HFFc6 (cell line): ENCODE results near the gene DNTTIP2. TPM values are rescaled to one million over a fixed set of nuclear protein-coding genes. Genes with fewer than 3 reads are reported as not detected.
"Not testable (repeated sequence)": the region's sequence is repeated elsewhere in the genome, so short reads cannot be mapped to it uniquely, and the experiment has no call there.

Experiments
- DNase-seq: peaks from one replicate; pipeline ENCODE4 v3.0.0-alpha.2; 2018
- H3K27ac Mint-ChIP-seq: 2 replicates; pipeline ENCODE4 v1.8.0; 2020; ENCODE audit warnings: mild to moderate bottlenecking, mixed read lengths
- H3K27me3 Mint-ChIP-seq: 2 replicates; pipeline ENCODE4 v1.8.0; 2021; ENCODE audit warnings: mild to moderate bottlenecking, moderate library complexity, mixed read lengths; ENCODE audit not compliant: insufficient read depth
- H3K36me3 Mint-ChIP-seq: 2 replicates; pipeline ENCODE4 v1.8.0; 2021; ENCODE audit warnings: low read depth, mixed read lengths
- H3K4me1 Mint-ChIP-seq: 2 replicates; pipeline ENCODE4 v1.8.0; 2020; ENCODE audit warnings: low read depth, mixed read lengths
- H3K4me3 Mint-ChIP-seq: 2 replicates; pipeline ENCODE4 v1.8.0; 2020; ENCODE audit warnings: mild to moderate bottlenecking, moderate library complexity, mixed read lengths
- H3K9me3 Mint-ChIP-seq: 2 replicates; pipeline ENCODE4 v1.8.0; 2020; ENCODE audit warnings: mild to moderate bottlenecking, mixed read lengths
- total RNA-seq, 6 experiments: library from RNA; stranded (reverse); fragmentation: NEBNext Ultra II Directional; extraction: Animal tissue kit (Norgen Biotek cat#: 25700); gene quantifications; 2 replicates in 1 of 6; 3 replicates in 5 of 6; pipeline ENCODE4 v1.2.3, GENCODE V29; 2021
- TF ChIP-seq, protein P1 (sequence below): fragments of 200-600 bp; sonication (generic); IDR thresholded peaks from 2 replicates; pipeline ENCODE4 v1.5.0; 2021; ENCODE audit warnings: antibody characterized with exemption, mild to moderate bottlenecking

Gene DNTTIP2
- total RNA-seq, 6 experiments from 2014 or later = 51.8 to 65.7 (median 60.1) TPM

DNA sequence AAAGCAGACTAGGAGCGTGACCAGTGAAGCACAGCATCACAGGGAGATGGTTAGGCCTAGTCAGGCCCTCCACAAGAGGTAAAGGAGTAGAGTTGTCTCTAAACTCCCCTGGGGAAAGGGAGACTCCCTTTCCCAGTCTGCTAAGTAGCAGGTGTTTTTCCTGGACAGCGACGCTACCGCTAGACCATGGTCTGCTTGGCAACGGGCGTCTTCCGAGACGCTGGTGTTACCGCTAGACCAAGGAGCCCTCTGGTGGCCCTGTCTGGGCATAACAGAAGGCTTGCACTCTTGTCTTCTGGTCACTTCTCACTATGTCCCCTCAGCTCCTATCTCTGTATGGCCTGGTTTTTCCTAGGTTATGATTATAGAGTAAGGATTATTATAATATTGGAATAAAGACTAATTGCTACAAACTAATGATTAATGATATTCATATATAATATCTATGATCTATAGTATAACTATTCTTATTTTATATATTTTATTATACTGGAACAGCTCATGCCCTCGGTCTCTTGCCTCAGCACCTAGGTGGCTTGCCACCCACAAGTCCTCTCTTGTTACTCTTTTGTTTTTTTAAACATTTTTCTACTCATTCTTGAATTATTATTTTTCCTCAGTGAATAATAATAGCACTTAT, 28.2 kb downstream of the DNTTIP2 start:
- Mint-ChIP-seq H3K27me3 (peaks cover 16% of the 10 kb centered on the region), H3K4me1 (peaks cover 12% of the 10 kb centered on the region)
- TF ChIP-seq, protein P1, sequence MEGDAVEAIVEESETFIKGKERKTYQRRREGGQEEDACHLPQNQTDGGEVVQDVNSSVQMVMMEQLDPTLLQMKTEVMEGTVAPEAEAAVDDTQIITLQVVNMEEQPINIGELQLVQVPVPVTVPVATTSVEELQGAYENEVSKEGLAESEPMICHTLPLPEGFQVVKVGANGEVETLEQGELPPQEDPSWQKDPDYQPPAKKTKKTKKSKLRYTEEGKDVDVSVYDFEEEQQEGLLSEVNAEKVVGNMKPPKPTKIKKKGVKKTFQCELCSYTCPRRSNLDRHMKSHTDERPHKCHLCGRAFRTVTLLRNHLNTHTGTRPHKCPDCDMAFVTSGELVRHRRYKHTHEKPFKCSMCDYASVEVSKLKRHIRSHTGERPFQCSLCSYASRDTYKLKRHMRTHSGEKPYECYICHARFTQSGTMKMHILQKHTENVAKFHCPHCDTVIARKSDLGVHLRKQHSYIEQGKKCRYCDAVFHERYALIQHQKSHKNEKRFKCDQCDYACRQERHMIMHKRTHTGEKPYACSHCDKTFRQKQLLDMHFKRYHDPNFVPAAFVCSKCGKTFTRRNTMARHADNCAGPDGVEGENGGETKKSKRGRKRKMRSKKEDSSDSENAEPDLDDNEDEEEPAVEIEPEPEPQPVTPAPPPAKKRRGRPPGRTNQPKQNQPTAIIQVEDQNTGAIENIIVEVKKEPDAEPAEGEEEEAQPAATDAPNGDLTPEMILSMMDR = peak; percentile 85

DNA sequence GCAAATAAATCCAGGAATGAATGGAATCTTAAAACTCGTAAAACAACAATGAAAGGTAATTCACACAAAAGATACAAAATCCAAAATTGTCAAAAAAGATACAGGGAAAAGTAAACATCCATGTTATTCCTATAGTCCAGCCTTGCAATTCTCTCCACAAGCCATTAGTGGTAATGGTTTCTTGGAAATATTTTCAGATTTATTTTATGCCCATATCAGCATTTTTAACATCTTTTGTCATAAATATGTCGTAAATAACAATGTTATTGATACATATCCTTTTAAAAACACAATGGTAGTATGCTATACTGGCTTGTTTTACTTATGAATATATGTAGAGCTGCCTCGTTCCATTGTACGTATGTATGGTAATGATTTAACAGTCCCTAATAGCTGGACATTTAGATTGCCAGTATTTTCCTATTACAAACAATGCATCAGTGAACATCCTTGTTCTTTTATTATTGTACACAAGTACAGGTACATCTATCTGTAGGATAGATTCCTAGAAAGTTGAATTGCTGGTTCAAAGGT, 30.6 kb downstream of the DNTTIP2 start:
- H3K27ac Mint-ChIP-seq = peak overlapping the region; percentile 94
- peaks cover 7% of the 10 kb centered on the region for H3K27me3 Mint-ChIP-seq
- TF ChIP-seq, protein P1 = no peak
- peak overlapping the region; percentile 95 for H3K4me3 Mint-ChIP-seq
- no peak for DNase-seq
- no peaks in the 10 kb centered on the region for H3K9me3 Mint-ChIP-seq
- peaks cover 33% of the 10 kb centered on the region for H3K4me1 Mint-ChIP-seq
- no peaks in the 10 kb centered on the region for H3K36me3 Mint-ChIP-seq

More for the DNA sequence above, 28.2 kb downstream of the DNTTIP2 start:
- H3K36me3 Mint-ChIP-seq, H3K9me3 Mint-ChIP-seq, H3K4me3 Mint-ChIP-seq, H3K27ac Mint-ChIP-seq: not testable (repeated sequence)
- DNase-seq = peak; percentile 52

DNA sequence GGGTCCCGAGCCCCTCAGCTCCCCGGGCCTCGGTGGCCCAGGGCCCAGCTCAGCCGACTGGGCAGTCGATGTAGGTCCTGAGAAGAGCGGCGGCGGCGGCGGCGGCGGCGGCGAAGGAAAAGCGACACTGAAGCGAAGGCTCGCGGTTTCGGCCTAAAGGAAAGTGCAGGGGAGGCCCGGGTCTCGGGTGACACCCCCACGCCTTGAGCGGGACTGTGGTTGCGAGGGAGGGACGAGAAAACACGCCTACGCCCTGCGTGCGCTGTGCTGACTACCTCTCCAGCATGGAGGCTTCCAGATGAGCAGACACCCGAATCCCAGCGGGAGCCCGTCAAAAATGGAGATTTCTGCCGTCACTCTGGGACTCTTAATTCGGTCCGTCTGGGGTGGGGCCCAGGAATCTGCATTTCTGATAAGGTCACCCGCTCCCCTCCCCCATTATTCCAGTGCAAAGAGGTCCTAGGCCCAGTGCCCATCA, 31.2 kb downstream of the DNTTIP2 start:
- peak overlapping the region; percentile 94 for H3K27ac Mint-ChIP-seq
- peaks cover 7% of the 10 kb centered on the region for H3K27me3 Mint-ChIP-seq
- DNase-seq = peak; percentile 58
- peaks cover 39% of the 10 kb centered on the region for H3K4me1 Mint-ChIP-seq
- peak overlapping the region; percentile 95 for H3K4me3 Mint-ChIP-seq
- TF ChIP-seq, protein P1 = no peak
- no peaks in the 10 kb centered on the region for H3K9me3 Mint-ChIP-seq
- H3K36me3 Mint-ChIP-seq = no peaks in the 10 kb centered on the region

DNA sequence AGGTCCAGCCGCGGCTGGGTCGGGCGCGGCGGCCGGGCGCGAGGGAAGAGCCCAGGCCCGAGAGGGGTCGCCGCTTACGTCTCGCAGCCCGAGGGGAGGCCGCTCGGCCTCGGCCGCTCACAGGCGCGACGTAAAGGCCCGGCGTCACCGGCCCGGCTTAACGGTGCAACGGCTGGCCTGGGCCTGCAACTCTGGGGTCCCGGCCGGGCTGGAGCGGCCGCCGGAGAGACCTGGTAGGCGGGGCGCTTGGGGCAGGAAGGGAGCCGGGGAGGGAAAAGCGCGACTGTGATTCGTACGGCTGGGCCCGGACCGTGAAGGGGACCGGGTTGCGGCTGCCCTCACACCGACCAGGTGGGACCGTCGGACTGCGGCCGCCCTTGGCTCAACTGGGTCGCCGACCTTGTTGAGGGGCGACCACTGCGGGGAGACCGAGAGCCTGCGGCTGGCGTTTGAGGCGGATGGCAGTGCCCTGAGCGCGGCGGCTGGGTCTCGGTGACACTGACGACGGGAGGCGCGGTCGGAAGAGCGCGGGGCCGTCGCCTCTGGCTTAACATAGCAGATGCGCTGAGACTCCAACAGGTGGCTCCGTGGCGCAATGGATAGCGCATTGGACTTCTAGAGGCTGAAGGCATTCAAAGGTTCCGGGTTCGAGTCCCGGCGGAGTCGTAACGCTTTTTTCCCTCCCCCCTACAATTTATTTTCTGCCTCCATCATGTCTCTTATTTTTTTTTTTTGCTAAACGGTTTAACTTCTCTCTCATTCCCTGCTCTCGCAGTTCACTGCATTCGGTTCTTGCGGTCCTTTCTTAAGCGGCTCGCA, 31.8 kb downstream of the DNTTIP2 start:
- TF ChIP-seq, protein P1 = peak; percentile 12; the same call in 1 of the 2 replicates
- H3K4me3 Mint-ChIP-seq = peak overlapping the region; percentile 95
- peak overlapping the region; percentile 94 for H3K27ac Mint-ChIP-seq
- H3K9me3 Mint-ChIP-seq = no peaks in the 10 kb centered on the region
- H3K4me1 Mint-ChIP-seq = peaks cover 45% of the 10 kb centered on the region
- DNase-seq = peak; percentile 74
- H3K36me3 Mint-ChIP-seq = no peaks in the 10 kb centered on the region
- H3K27me3 Mint-ChIP-seq = peaks cover 7% of the 10 kb centered on the region

DNA sequence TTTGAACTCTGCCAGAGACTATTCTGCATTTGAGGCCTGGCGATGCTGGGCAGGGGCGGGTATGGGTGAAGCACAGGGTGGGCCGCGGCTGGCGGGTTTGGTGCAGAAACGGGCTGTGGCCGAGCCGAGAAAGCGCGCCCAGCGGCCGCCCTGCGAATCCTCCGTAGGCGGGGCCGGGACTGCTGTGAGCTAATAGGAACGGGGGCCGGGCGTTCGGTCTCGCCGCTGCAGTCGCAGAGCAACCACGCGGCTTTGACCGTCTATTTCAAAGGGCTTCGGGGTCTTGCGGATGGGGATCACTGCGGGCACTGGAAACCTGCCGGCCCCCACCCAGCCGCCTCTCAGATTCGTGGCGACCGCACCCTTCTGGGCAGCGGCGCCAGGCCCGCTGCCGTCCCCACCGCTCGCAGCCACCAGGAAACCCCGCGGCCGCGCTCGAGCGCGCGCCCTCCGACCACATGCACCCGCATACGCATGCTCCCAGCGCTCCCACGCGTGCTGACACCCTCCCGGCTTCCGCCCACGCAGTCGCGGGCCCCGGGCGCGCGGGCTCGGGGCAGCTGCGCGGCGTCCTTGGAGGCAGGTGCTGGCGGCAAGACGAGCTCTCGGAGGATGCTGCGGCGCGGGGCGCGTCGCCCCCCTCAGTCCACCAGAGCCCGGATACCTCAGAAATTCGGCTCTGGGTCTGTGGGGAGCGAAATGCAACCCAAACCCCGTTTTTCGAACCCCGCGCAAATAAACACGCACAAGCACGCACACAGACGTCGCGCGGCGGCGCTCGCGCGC, 32.6 kb downstream of the DNTTIP2 start:
- Mint-ChIP-seq H3K27me3 (peaks cover 7% of the 10 kb centered on the region), H3K9me3 (no peaks in the 10 kb centered on the region), H3K36me3 (no peaks in the 10 kb centered on the region), H3K27ac (peak overlapping the region; percentile 92), H3K4me1 (peaks cover 53% of the 10 kb centered on the region), H3K4me3 (peak overlapping the region; percentile 95)
- peak; percentile 74 for DNase-seq
- TF ChIP-seq, protein P1 = peak; percentile 57
